DOHH2 (cell line): ENCODE results near the gene NATD1.

Experiments used
- CTCF ChIP-seq: fragments of 200-600 bp; sonication (generic); IDR thresholded peaks from one replicate; pipeline ENCODE4 v1.5.1; 2014; ENCODE audit warnings: antibody characterized with exemption, mild to moderate bottlenecking, low read depth, low read length; ENCODE audit not compliant: poor library complexity, severe bottlenecking
- EZH2phosphoT487 ChIP-seq: fragments of 200-600 bp; sonication (generic); IDR thresholded peaks from 2 replicates; pipeline ENCODE4 v1.6.1; 2017; ENCODE audit warnings: borderline replicate concordance, mild to moderate bottlenecking, antibody characterized with exemption, low read length, moderate library complexity, mixed read lengths

GRCh38 chr17:21204935-21205334 is 48.3 kb downstream of the NATD1 start:
- no peak for TF ChIP-seq CTCF
- no peak for TF ChIP-seq EZH2phosphoT487
